ENCODE measurements around the gene OTOGL.
"Not testable (repeated sequence)": the region's sequence is repeated elsewhere in the genome, so short reads cannot be mapped to it uniquely, and the experiment has no call there.

The OTOGL gene

GRCh38 chr12:80190001-80190400, 90.7 kb downstream of the OTOGL start:
- DNase-seq = no peak

GRCh38 chr12:80192087-80192486, 92.8 kb downstream of the OTOGL start:
- no peak for DNase-seq

- DNase-seq = no peak
Measured at GRCh38 chr12:80193865-80194264, 94.5 kb downstream of the OTOGL start.

GRCh38 chr12:80195074-80195726, 95.9 kb downstream of the OTOGL start:
- no peak for DNase-seq

GRCh38 chr12:80195737-80196136, 96.4 kb downstream of the OTOGL start:
- no peak for DNase-seq

GRCh38 chr12:80196419-80196818, 97.1 kb downstream of the OTOGL start:
- DNase-seq = no peak

- DNase-seq = no peak
Measured at GRCh38 chr12:80198782-80199337, 99.5 kb downstream of the OTOGL start.

GRCh38 chr12:80199931-80200330, 100.6 kb downstream of the OTOGL start:
- no peak for DNase-seq

- no peak for DNase-seq
Measured at GRCh38 chr12:80200414-80200813, 101.1 kb downstream of the OTOGL start.

GRCh38 chr12:80201908-80202307, 102.6 kb downstream of the OTOGL start:
- no peak for DNase-seq

GRCh38 chr12:80205960-80206359, 106.6 kb downstream of the OTOGL start:
- DNase-seq = no peak

- DNase-seq = no peak
Measured at GRCh38 chr12:80208071-80208470, 108.7 kb downstream of the OTOGL start.

GRCh38 chr12:80211671-80212070, 112.3 kb downstream of the OTOGL start:
- DNase-seq = no peak

GRCh38 chr12:80212938-80213645, 113.8 kb downstream of the OTOGL start:
- no peak for DNase-seq

- DNase-seq = no peak
Measured at GRCh38 chr12:80213871-80214270, 114.5 kb downstream of the OTOGL start.

- no peak for DNase-seq
Measured at GRCh38 chr12:80217011-80217535, 117.7 kb downstream of the OTOGL start.

GRCh38 chr12:80218925-80219324, 119.6 kb downstream of the OTOGL start:
- DNase-seq = not testable (repeated sequence)

GRCh38 chr12:80219345-80219744, 120.0 kb downstream of the OTOGL start:
- no peak for DNase-seq

- DNase-seq = no peak
Measured at GRCh38 chr12:80222261-80222660, 122.9 kb downstream of the OTOGL start.

- DNase-seq = no peak
Measured at GRCh38 chr12:80226576-80226975, 127.2 kb downstream of the OTOGL start.

- DNase-seq = not testable (repeated sequence)
Measured at GRCh38 chr12:80227904-80228303, 128.6 kb downstream of the OTOGL start.

GRCh38 chr12:80230068-80230467, 130.7 kb downstream of the OTOGL start:
- DNase-seq = no peak

GRCh38 chr12:80232837-80233236, 133.5 kb downstream of the OTOGL start:
- no peak for DNase-seq

GRCh38 chr12:80233926-80234325, 134.6 kb downstream of the OTOGL start:
- no peak for DNase-seq

All from CD4-positive, alpha-beta T cell treated with Interleukin-15 for 1 hour (primary cell).